GM12878 (cell line): ENCODE measurements around the gene SLC27A5. TPM values are rescaled to one million over a fixed set of nuclear protein-coding genes. Genes with fewer than 3 reads are reported as not detected.

Experiments used
- BCL11A ChIP-seq: IDR thresholded peaks from 2 replicates; pipeline ENCODE4 v1.6.1; 2011; ENCODE audit warnings: low read depth, low read length
- CBFB ChIP-seq: IDR thresholded peaks from 2 replicates; pipeline ENCODE4 v1.6.1; 2016; ENCODE audit warnings: antibody characterized with exemption, low read depth
- CEBPB ChIP-seq, 2 experiments: fragments of 150-350 bp in 1 of 2; IDR thresholded peaks; 2 replicates each; pipeline ENCODE4 v1.6.1; 2012 to 2014; ENCODE audit warnings: low read depth in 2 of 2, low read length in 2 of 2, borderline replicate concordance in 1 of 2, inconsistent platforms in 1 of 2
- NBN ChIP-seq: fragments of 450-650 bp; IDR thresholded peaks from 2 replicates; pipeline ENCODE4 v1.6.1; 2016
- NFYA ChIP-seq: IDR thresholded peaks from 2 replicates; pipeline ENCODE4 v1.6.1; 2011; ENCODE audit warnings: low read depth, mild to moderate bottlenecking, low read length, improper control_type of control experiment, borderline replicate concordance
- PML ChIP-seq: IDR thresholded peaks from 2 replicates; pipeline ENCODE4 v1.6.1; 2012; ENCODE audit warnings: low read length, inconsistent platforms
- PRDM15 ChIP-seq: fragments of 450-650 bp; formaldehyde crosslinking; IDR thresholded peaks from 2 replicates; pipeline ENCODE4 v1.4.0; 2020; ENCODE audit warnings: mild to moderate bottlenecking, moderate library complexity
- RELB ChIP-seq: fragments of 450-650 bp; IDR thresholded peaks from 2 replicates; pipeline ENCODE4 v1.6.1; 2017; ENCODE audit warnings: low read depth, mild to moderate bottlenecking, moderate library complexity
- REST ChIP-seq: IDR thresholded peaks from 2 replicates; pipeline ENCODE4 v1.6.1; 2012; ENCODE audit warnings: mild to moderate bottlenecking, low read depth, low read length
- SREBF2 ChIP-seq: IDR thresholded peaks from 2 replicates; pipeline ENCODE4 v1.6.1; 2012; ENCODE audit warnings: mild to moderate bottlenecking, low read length
- SRF ChIP-seq, 2 experiments: IDR thresholded peaks; 2 replicates each; pipeline ENCODE4 v1.6.1; 2011; ENCODE audit warnings: low read depth in 2 of 2, low read length in 2 of 2, mild to moderate bottlenecking in 1 of 2, moderate library complexity in 1 of 2
- SUZ12 ChIP-seq: fragments of 200-600 bp; sonication (generic); IDR thresholded peaks from one replicate; pipeline ENCODE4 v1.6.1; 2018; ENCODE audit warnings: antibody characterized with exemption, mild to moderate bottlenecking; ENCODE audit not compliant: unreplicated experiment
- TBL1XR1 ChIP-seq: IDR thresholded peaks from 2 replicates; pipeline ENCODE4 v1.6.1; 2012; ENCODE audit warnings: low read depth, low read length, improper control_type of control experiment
- TCF7 ChIP-seq: IDR thresholded peaks from 2 replicates; pipeline ENCODE4 v1.6.1; 2014; ENCODE audit warnings: antibody characterized with exemption, borderline replicate concordance
- ZNF384 ChIP-seq: IDR thresholded peaks from 2 replicates; pipeline ENCODE4 v1.6.1; 2012; ENCODE audit warnings: low read depth, mild to moderate bottlenecking, low read length, improper control_type of control experiment, borderline replicate concordance
- polyA plus RNA-seq, 11 experiments: library from polyadenylated mRNA; depleted of rRNA in 4 of 11; unstranded in 6 of 11; stranded (reverse) in 5 of 11; fragments of >200 nt; fragmentation: Nextera tagmentation in 4 of 11; fragmentation: Illumina TruSeq in 1 of 11; extraction: Ambion mirVana in 4 of 11; extraction: Trizol in 1 of 11; gene quantifications; 1 replicate in 1 of 11; 2 replicates in 10 of 11; pipeline versions ENCODE4 v1.2.1 to v1.2.3, GENCODE V29; 2011 to 2016; ENCODE audit warnings: inconsistent platforms in 2 of 11, missing spikeins in 2 of 11, low read depth in 1 of 11
- total RNA-seq, 4 experiments: library from RNA; depleted of rRNA in 3 of 4; stranded (reverse); fragments of >200 nt in 3 of 4; fragmentation: Illumina TruSeq in 1 of 4; extraction: Trizol in 1 of 4; gene quantifications; 2 replicates each; pipeline versions ENCODE4 v1.2.1 to v1.2.3, GENCODE V29; 2013 to 2021
- TF ChIP-seq, protein P1 (sequence below): fragments of 450-650 bp; IDR thresholded peaks from 2 replicates; pipeline ENCODE4 v1.6.1; 2018; ENCODE audit warnings: borderline replicate concordance, mild to moderate bottlenecking; ENCODE audit not compliant: partially characterized antibody

Gene SLC27A5
- total and polyA plus RNA-seq, 10 of the 15 experiments (the other 5 are each of a cell fraction or from before 2014, with no cell fraction given): 21.2 to 127 (median 31.8) TPM

DNA sequence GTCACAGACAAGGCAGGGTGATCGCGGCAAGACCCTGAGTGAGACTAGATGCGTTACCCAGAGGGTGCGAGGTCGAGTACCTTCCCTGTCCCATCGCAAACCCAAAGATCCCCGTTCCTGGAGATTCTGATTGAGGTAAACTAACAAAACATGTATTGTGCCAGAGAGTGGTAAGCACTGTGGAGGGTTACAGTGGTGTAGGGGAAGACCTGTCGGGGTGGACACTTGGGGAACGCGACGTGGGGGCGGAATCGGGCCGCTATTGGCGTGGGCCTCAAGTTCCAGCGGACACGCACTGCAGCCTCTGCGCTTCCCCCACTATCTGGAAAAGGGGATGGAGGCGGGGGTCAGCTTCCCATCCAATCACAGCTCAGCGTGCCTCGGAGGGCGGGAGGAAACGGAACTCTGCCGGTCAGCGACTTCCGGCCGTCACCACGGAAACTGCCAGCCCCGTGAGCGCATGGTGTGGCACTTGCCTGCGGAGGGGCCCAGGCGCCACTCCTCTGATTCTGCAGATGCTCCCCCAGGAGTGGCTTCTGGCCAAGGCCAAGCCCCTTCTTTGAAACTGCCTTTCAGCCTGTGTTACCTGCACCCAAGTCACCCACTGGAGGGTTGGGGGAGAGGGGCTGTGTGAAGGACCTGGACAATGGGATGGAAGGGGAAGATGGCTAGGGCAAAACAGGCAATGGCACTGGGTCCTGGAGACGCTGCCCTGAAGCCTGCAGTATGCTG, 47.6 kb upstream of the SLC27A5 start (continued):
- TF ChIP-seq RELB: peak; percentile 70; the same call in 1 of the 2 replicates
- peak; percentile 90 for TF ChIP-seq NBN
- TF ChIP-seq SRF (IDR thresholded peaks at IDR 0.05; ENCODE audit: low read depth in 2 of 2, low read length in 2 of 2): no peak
- TF ChIP-seq BCL11A: no peak
- no peak for TF ChIP-seq PML
- no peak for TF ChIP-seq SUZ12
- no peak; the same call in 1 of the 2 replicates for TF ChIP-seq TBL1XR1
- TF ChIP-seq REST: no peak
- TF ChIP-seq ZNF384: no peak
- 0 out of 2 replicates have a peak, but pooled peaks have one; percentile 54 for TF ChIP-seq PRDM15
- TF ChIP-seq TCF7: no peak
- TF ChIP-seq, protein P1, sequence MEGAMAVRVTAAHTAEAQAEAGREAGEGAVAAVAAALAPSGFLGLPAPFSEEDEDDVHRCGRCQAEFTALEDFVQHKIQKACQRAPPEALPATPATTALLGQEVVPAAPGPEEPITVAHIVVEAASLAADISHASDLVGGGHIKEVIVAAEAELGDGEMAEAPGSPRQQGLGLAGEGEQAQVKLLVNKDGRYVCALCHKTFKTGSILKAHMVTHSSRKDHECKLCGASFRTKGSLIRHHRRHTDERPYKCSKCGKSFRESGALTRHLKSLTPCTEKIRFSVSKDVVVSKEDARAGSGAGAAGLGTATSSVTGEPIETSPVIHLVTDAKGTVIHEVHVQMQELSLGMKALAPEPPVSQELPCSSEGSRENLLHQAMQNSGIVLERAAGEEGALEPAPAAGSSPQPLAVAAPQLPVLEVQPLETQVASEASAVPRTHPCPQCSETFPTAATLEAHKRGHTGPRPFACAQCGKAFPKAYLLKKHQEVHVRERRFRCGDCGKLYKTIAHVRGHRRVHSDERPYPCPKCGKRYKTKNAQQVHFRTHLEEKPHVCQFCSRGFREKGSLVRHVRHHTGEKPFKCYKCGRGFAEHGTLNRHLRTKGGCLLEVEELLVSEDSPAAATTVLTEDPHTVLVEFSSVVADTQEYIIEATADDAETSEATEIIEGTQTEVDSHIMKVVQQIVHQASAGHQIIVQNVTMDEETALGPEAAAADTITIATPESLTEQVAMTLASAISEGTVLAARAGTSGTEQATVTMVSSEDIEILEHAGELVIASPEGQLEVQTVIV: no peak
- TF ChIP-seq CEBPB (IDR thresholded peaks at IDR 0.05; ENCODE audit: borderline replicate concordance in 1 of 2, low read depth in 2 of 2, low read length in 2 of 2): no peak
- peak; percentile 67 for TF ChIP-seq CBFB
- no peak for TF ChIP-seq SREBF2
- TF ChIP-seq NFYA: no peak
